Activated CD8-positive, alpha-beta T cell treated with anti-CD3 and anti-CD28 coated beads for 36 hours (primary cell): ENCODE measurements around the gene KIAA0513. TPM values are rescaled to one million over a fixed set of nuclear protein-coding genes. Genes with fewer than 3 reads are reported as not detected.

ENCODE experiments used
- ATAC-seq: fragments of 200-7000 bp; cut with Tn5 transposase; one replicate; pipeline ENCODE4 v1.10.0; 2021; ENCODE audit warnings: mild to moderate bottlenecking, moderate library complexity
- CTCF ChIA-PET: fragments of 350-600 bp; sonication (Branson Sonifier 250); formaldehyde crosslinking; loops from one replicate; lab custom pipeline; 2021; ENCODE audit warnings: antibody characterized with exemption; lab: Charles Lee
- POLR2A ChIA-PET: fragments of 350-600 bp; sonication (Branson Sonifier 250); formaldehyde crosslinking; loops from one replicate; lab custom pipeline; 2021; ENCODE audit warnings: antibody characterized with exemption; lab: Charles Lee
- DNase-seq: peaks from one replicate; pipeline ENCODE4 v3.0.0-alpha.2; 2020
- H3K27ac Mint-ChIP-seq: one replicate; pipeline ENCODE4 v1.8.0; 2021; ENCODE audit warnings: mild to moderate bottlenecking, mixed read lengths
- H3K27me3 Mint-ChIP-seq: one replicate; pipeline ENCODE4 v1.8.0; 2021; ENCODE audit warnings: mixed read lengths
- H3K36me3 Mint-ChIP-seq: one replicate; pipeline ENCODE4 v1.8.0; 2021; ENCODE audit warnings: low read depth, mixed read lengths
- H3K4me1 Mint-ChIP-seq: one replicate; pipeline ENCODE4 v1.8.0; 2021; ENCODE audit warnings: low read depth, mixed read lengths
- H3K4me3 Mint-ChIP-seq: one replicate; pipeline ENCODE4 v1.8.0; 2021; ENCODE audit warnings: mild to moderate bottlenecking, moderate library complexity, mixed read lengths
- H3K9me3 Mint-ChIP-seq: one replicate; pipeline ENCODE4 v1.8.0; 2021; ENCODE audit warnings: mixed read lengths
- intact Hi-C: fragments of 100-400 bp; cut with micrococcal nuclease; formaldehyde crosslinking; loops from one replicate; pipeline ENCODE4 v1.10.0; 2022
- total RNA-seq, 2 experiments: library from RNA; stranded (reverse); gene quantifications; one replicate each; pipeline ENCODE4 v1.2.3, GENCODE V29; 2021
- TF ChIP-seq, protein P1 (sequence below): fragments of 200-600 bp; IDR thresholded peaks from one replicate; pipeline ENCODE4 v1.8.0; 2022; ENCODE audit warnings: antibody characterized with exemption, mild to moderate bottlenecking

The KIAA0513 gene
- total RNA-seq, 2 experiments from 2014 or later, result 3.9 to 5.3 TPM

DNA sequence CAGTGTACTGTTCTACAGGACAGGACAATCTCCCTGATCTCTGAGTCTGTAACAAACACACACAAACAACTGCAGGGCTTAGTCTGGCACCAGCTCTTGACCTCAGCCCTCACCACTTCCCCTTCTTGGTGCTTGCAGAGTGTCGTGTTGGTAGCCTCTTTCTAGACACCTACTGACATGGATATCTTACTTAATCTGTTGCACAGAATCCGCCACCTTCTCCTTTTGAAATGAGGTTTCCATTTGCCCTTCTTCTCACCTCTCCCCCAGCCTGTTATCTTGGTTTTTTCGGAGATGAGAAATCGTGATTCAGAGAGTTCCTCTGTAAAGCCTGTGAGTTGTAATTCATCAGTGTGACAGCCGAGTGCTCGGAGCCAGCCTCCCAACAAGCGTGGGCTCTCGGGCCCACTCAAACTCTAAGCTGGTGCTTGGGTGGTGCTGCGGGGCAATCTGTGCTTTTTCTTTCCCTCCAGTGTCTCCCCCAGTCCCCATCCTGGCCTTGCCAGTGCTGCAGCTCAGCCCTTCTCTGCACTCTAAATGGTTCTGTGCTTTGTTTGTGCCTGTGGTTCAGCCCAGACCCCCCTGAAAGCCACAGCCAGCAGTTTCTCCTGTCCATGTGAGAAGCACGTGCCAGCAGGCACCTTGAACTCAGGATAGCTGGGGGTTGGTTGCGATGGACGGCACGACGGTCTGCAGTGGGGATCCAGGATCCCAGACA is 28.1 kb downstream of the KIAA0513 start:
- Mint-ChIP-seq H3K4me3 (peak overlapping the region; percentile 72), H3K27me3 (no peaks in the 10 kb centered on the region), H3K36me3 (peaks cover 4% of the 10 kb centered on the region), H3K27ac (peak overlapping the region; percentile 91), H3K9me3 (no peaks in the 10 kb centered on the region), H3K4me1 (peaks cover 45% of the 10 kb centered on the region)
- ChIA-PET CTCF (interaction anchor here (0.9 to 2.2 kb wide), 12 partner anchors 9 to 318 kb away, joined by 3 to 11 read pairs (median 4); partner anchors contain the start of gene ZDHHC7), POLR2A (interaction anchor here (0.6 to 1.4 kb wide), 9 partner anchors 8 to 450 kb away, joined by 3 to 7 read pairs (median 3); partner anchors contain the start of genes KIAA0513 and ZDHHC7)
- ATAC-seq (peak; percentile 91), DNase-seq (peak; percentile 94)
- intact Hi-C loops, result loop anchor here (1.0 to 5.0 kb wide), 2 partner anchors 26 to 43 kb away; partner anchors contain the start of gene ZDHHC7
- TF ChIP-seq, protein P1, sequence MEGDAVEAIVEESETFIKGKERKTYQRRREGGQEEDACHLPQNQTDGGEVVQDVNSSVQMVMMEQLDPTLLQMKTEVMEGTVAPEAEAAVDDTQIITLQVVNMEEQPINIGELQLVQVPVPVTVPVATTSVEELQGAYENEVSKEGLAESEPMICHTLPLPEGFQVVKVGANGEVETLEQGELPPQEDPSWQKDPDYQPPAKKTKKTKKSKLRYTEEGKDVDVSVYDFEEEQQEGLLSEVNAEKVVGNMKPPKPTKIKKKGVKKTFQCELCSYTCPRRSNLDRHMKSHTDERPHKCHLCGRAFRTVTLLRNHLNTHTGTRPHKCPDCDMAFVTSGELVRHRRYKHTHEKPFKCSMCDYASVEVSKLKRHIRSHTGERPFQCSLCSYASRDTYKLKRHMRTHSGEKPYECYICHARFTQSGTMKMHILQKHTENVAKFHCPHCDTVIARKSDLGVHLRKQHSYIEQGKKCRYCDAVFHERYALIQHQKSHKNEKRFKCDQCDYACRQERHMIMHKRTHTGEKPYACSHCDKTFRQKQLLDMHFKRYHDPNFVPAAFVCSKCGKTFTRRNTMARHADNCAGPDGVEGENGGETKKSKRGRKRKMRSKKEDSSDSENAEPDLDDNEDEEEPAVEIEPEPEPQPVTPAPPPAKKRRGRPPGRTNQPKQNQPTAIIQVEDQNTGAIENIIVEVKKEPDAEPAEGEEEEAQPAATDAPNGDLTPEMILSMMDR, result no peak

GRCh38 chr16:85056211-85056748 is 28.7 kb downstream of the KIAA0513 start:
- POLR2A ChIA-PET, result interaction anchor here (0.6 to 1.4 kb wide), 8 partner anchors 9 to 451 kb away, joined by 3 to 5 read pairs (median 3); partner anchors contain the start of genes KIAA0513 and ZDHHC7

GRCh38 chr16:85057212-85057889 is 29.8 kb downstream of the KIAA0513 start:
- peak overlapping the region; percentile 34 for H3K27ac Mint-ChIP-seq
- peak; percentile 38 for DNase-seq
- H3K4me3 Mint-ChIP-seq, result no peak overlapping the region
- CTCF ChIA-PET, result interaction anchor here (0.6 to 3.6 kb wide), 6 partner anchors 12 to 58 kb away, joined by 3 to 18 read pairs (median 4); no protein-coding TSS in a partner anchor
- TF ChIP-seq, protein P1, result no peak
- H3K4me1 Mint-ChIP-seq, result peaks cover 58% of the 10 kb centered on the region
- no peaks in the 10 kb centered on the region for H3K27me3 Mint-ChIP-seq
- POLR2A ChIA-PET, result interaction anchor here (1.2 kb wide), 1 partner anchor 11 kb away, joined by 3 read pairs; no protein-coding TSS in a partner anchor
- ATAC-seq, result no peak
- peaks cover 4% of the 10 kb centered on the region for H3K36me3 Mint-ChIP-seq
- H3K9me3 Mint-ChIP-seq, result no peaks in the 10 kb centered on the region
- intact Hi-C loops, result loop anchor here (5.0 kb wide), 1 partner anchor 45 kb away; the partner anchor contains the start of gene ZDHHC7

More at GRCh38 chr16:85056211-85056748, 28.7 kb downstream of the KIAA0513 start:
- Mint-ChIP-seq H3K9me3 (no peaks in the 10 kb centered on the region), H3K27ac (peak overlapping the region; percentile 91), H3K36me3 (peaks cover 4% of the 10 kb centered on the region), H3K4me3 (peak overlapping the region; percentile 72), H3K4me1 (peaks cover 47% of the 10 kb centered on the region), H3K27me3 (no peaks in the 10 kb centered on the region)
- intact Hi-C loops, result loop anchor here (5.0 kb wide), 1 partner anchor 44 kb away; the partner anchor contains the start of gene ZDHHC7
- DNase-seq, result no peak
- TF ChIP-seq, protein P1, result no peak
- no peak for ATAC-seq
- CTCF ChIA-PET, result interaction anchor here (0.9 to 2.2 kb wide), 11 partner anchors 9 to 104 kb away, joined by 3 to 11 read pairs (median 5); partner anchors contain the start of gene ZDHHC7

DNA sequence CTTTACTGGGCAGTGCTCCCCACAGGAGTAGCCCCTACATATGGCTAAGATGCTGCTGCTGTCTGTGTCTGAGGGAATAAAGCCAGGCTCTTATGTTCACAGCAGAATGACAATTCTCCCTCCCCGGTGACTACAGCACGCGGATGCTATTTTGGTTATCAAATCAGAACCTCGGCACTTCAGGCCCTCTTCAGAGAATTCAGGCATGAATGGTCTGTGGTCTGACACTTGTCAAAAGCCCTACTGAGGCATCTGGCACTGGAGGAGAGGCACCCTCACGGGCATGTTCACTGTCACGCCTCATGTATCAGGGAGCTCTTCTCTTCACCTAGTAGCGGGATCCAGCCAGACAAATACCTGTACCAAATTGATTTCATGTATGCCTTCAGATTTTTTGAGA is 30.4 kb downstream of the KIAA0513 start:
- TF ChIP-seq, protein P1, result no peak
- Mint-ChIP-seq H3K4me1 (peaks cover 59% of the 10 kb centered on the region), H3K27me3 (no peaks in the 10 kb centered on the region), H3K9me3 (no peaks in the 10 kb centered on the region), H3K36me3 (peaks cover 4% of the 10 kb centered on the region), H3K27ac (no peak overlapping the region), H3K4me3 (no peak overlapping the region)
- DNase-seq (no peak), ATAC-seq (no peak)
- ChIA-PET CTCF (interaction anchor here (0.9 to 3.6 kb wide), 4 partner anchors 11 to 57 kb away, joined by 3 to 18 read pairs (median 4); no protein-coding TSS in a partner anchor), POLR2A (no interaction called here)
- intact Hi-C loops, result loop anchor here (5.0 kb wide), 1 partner anchor 46 kb away; the partner anchor contains the start of gene ZDHHC7
